Osteocyte (in vitro differentiated cells): ENCODE data around the gene DOK4. TPM values are rescaled to one million over a fixed set of nuclear protein-coding genes. Genes with fewer than 3 reads are reported as not detected.

ENCODE experiments used
- DNase-seq: peaks from one replicate; pipeline ENCODE4 v3.0.0; 2021; ENCODE audit warnings: mixed read lengths; ENCODE audit not compliant: unreplicated experiment; ENCODE audit errors: extremely low spot score
- H3K27ac Mint-ChIP-seq: one replicate; pipeline ENCODE4 v1.8.0; 2021; ENCODE audit warnings: mild to moderate bottlenecking, mixed read lengths; ENCODE audit not compliant: unreplicated experiment
- H3K27me3 Mint-ChIP-seq: one replicate; pipeline ENCODE4 v1.8.0; 2021; ENCODE audit warnings: mixed read lengths; ENCODE audit not compliant: unreplicated experiment
- H3K36me3 Mint-ChIP-seq: one replicate; pipeline ENCODE4 v1.8.0; 2021; ENCODE audit warnings: mixed read lengths; ENCODE audit not compliant: unreplicated experiment
- H3K4me1 Mint-ChIP-seq: one replicate; pipeline ENCODE4 v1.8.0; 2021; ENCODE audit warnings: mixed read lengths; ENCODE audit not compliant: unreplicated experiment
- H3K4me3 Mint-ChIP-seq: one replicate; pipeline ENCODE4 v1.8.0; 2021; ENCODE audit warnings: mild to moderate bottlenecking, moderate library complexity, mixed read lengths; ENCODE audit not compliant: unreplicated experiment
- H3K9me3 Mint-ChIP-seq: one replicate; pipeline ENCODE4 v1.8.0; 2021; ENCODE audit warnings: mixed read lengths; ENCODE audit not compliant: unreplicated experiment
- total RNA-seq: library from RNA; stranded (reverse); gene quantifications from 2 replicates; pipeline ENCODE4 v1.2.1, GENCODE V29; 2021
- TF ChIP-seq, protein P1 (sequence below): fragments of 200-600 bp; sonication (generic); IDR thresholded peaks from 2 replicates; pipeline ENCODE4 v1.5.0; 2021; ENCODE audit warnings: antibody characterized with exemption, mild to moderate bottlenecking, moderate library complexity

Gene DOK4
- total RNA-seq, 1 donor from 2014 or later, result 22.5 TPM

DNA sequence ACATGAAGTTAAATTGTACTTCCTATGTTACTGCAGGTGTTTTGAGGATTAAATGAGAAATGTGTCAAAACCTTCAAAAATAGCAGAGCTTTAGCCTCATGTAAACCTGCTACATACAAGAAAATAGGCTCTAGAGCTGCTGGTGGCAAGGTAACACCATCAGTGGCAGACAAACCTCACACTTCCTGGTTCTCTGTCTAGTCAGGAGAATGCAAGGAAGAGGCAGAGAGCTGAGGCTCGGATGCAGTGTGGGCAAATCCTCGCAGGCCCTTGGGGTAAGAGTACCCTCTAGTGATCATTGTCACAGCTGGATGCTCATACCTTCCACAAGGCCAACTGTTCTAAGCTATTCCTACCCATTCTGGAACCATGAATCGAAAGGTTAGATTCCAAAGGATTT lies 53.3 kb downstream of the DOK4 start:
- Mint-ChIP-seq H3K27me3 (no peaks in the 10 kb centered on the region), H3K4me3 (no peak overlapping the region), H3K27ac (no peak overlapping the region), H3K4me1 (no peaks in the 10 kb centered on the region), H3K36me3 (peaks cover 47% of the 10 kb centered on the region), H3K9me3 (no peaks in the 10 kb centered on the region)
- TF ChIP-seq, protein P1, sequence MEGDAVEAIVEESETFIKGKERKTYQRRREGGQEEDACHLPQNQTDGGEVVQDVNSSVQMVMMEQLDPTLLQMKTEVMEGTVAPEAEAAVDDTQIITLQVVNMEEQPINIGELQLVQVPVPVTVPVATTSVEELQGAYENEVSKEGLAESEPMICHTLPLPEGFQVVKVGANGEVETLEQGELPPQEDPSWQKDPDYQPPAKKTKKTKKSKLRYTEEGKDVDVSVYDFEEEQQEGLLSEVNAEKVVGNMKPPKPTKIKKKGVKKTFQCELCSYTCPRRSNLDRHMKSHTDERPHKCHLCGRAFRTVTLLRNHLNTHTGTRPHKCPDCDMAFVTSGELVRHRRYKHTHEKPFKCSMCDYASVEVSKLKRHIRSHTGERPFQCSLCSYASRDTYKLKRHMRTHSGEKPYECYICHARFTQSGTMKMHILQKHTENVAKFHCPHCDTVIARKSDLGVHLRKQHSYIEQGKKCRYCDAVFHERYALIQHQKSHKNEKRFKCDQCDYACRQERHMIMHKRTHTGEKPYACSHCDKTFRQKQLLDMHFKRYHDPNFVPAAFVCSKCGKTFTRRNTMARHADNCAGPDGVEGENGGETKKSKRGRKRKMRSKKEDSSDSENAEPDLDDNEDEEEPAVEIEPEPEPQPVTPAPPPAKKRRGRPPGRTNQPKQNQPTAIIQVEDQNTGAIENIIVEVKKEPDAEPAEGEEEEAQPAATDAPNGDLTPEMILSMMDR, result no peak
- DNase-seq, result no peak

GRCh38 chr16:57432505-57432904 lies 53.8 kb downstream of the DOK4 start:
- no peak overlapping the region for H3K27ac Mint-ChIP-seq
- DNase-seq, result no peak
- H3K27me3 Mint-ChIP-seq, result no peaks in the 10 kb centered on the region
- no peaks in the 10 kb centered on the region for H3K9me3 Mint-ChIP-seq
- TF ChIP-seq, protein P1, result no peak
- H3K4me3 Mint-ChIP-seq, result no peak overlapping the region
- no peaks in the 10 kb centered on the region for H3K4me1 Mint-ChIP-seq
- peaks cover 52% of the 10 kb centered on the region for H3K36me3 Mint-ChIP-seq

DNA sequence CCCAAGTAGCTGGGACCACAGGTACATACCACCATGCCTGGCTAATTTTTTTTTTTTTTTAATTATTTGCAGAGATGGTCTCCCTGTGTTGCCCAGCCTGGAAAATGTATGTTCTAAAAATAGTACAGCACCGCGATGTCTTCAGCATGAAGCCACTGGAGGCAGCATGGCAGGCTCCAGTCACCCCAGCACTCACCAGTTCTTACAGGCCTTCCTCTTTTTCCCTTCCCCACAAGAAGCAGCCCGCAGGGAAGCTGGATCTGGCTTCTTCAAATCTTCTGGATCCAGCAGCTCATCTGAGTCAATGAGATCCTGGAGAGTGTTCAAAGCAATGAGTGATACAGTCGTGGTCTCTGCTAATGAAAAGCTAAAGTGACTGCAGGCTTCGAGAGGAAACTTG lies 55.3 kb downstream of the DOK4 start:
- Mint-ChIP-seq H3K4me3 (no peak overlapping the region), H3K27ac (no peak overlapping the region), H3K4me1 (no peaks in the 10 kb centered on the region), H3K36me3 (peaks cover 53% of the 10 kb centered on the region), H3K27me3 (no peaks in the 10 kb centered on the region), H3K9me3 (no peaks in the 10 kb centered on the region)
- DNase-seq, result no peak
- TF ChIP-seq, protein P1, result no peak

- Mint-ChIP-seq H3K36me3 (peaks cover 37% of the 10 kb centered on the region), H3K4me3 (no peak overlapping the region), H3K27me3 (no peaks in the 10 kb centered on the region), H3K27ac (no peak overlapping the region), H3K4me1 (no peaks in the 10 kb centered on the region), H3K9me3 (no peaks in the 10 kb centered on the region)
- DNase-seq, result no peak
- TF ChIP-seq, protein P1, result no peak
Measured at GRCh38 chr16:57427824-57428223, 58.5 kb downstream of the DOK4 start.

- no peak for DNase-seq
- H3K27me3 Mint-ChIP-seq, result no peaks in the 10 kb centered on the region
- H3K36me3 Mint-ChIP-seq, result peaks cover 34% of the 10 kb centered on the region
- no peak overlapping the region for H3K4me3 Mint-ChIP-seq
- TF ChIP-seq, protein P1, result no peak
- H3K9me3 Mint-ChIP-seq, result no peaks in the 10 kb centered on the region
- peaks cover 5% of the 10 kb centered on the region for H3K4me1 Mint-ChIP-seq
- H3K27ac Mint-ChIP-seq, result no peak overlapping the region
Measured at GRCh38 chr16:57427307-57427706, 59.0 kb downstream of the DOK4 start.
